CD4-positive, alpha-beta T cell treated with Interleukin-6 for 4 hours (primary cell): Measurements from ENCODE around the gene PRKAG2.
"Not testable (repeated sequence)": the region's sequence is repeated elsewhere in the genome, so short reads cannot be mapped to it uniquely, and the experiment has no call there.

Experiments
- DNase-seq: peaks from one replicate; pipeline ENCODE4 v3.0.0-alpha.2; 2020; ENCODE audit warnings: mixed read lengths

Gene PRKAG2

DNA sequence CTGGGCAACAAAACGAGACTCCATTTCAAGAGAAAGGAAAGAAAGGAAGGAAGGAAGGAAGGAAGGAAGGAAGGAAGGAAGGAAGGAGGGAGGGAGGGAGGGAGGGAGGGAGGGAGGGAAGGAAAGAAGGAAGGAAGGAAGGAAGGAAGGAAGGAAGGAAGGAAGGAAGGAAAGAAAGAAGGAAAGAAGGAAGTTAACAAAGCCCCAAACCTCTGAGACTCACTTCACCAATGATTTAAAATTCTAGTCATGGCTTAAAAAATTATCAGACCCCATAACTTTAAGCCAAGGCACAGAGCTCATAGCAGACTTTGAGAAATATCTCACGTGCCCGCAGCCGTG, 94.7 kb downstream of the PRKAG2 start:
- DNase-seq = not testable (repeated sequence)

GRCh38 chr7:151781161-151781845, 95.6 kb downstream of the PRKAG2 start:
- DNase-seq = no peak

- no peak for DNase-seq
Observed at GRCh38 chr7:151780631-151781030, 96.3 kb downstream of the PRKAG2 start.

DNA sequence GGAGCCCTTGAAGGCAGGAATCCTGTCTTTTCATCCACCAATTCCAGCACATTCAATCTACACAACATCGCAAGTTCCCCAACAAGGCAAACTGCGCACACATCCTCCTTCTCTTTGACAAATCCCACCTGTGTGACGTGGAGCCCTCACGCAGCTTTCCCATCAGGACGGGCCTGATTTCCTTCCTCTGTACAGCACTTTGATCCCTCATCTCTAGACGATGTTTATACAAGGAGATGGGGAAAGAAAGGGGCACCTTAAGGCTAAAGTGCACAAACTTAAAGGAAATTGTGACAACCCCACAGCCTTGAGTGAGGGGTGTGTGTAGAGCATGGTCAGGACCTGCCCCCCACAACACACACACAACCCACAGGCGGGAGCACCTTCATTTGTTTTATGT, 97.2 kb downstream of the PRKAG2 start:
- no peak for DNase-seq

DNA sequence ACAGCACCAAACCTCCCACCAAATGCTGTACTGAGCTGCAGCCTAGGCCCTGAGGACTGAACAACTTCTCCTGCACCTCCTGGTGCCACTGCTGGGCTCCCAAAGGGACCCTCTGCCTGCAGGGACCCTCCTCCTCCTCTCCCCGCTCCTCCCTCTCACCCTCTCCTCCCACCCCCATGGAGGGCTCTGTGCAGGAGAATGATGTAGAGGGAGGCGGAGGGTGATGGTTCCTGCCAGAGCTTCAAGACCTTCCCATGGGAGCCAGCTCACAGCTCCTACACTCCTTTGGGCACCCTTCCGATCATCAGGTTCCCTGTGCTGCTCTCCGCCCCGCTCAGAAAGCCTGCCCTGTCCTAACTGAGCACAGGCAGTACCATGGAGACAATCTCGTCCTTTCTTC, 97.7 kb downstream of the PRKAG2 start:
- DNase-seq = no peak

DNA sequence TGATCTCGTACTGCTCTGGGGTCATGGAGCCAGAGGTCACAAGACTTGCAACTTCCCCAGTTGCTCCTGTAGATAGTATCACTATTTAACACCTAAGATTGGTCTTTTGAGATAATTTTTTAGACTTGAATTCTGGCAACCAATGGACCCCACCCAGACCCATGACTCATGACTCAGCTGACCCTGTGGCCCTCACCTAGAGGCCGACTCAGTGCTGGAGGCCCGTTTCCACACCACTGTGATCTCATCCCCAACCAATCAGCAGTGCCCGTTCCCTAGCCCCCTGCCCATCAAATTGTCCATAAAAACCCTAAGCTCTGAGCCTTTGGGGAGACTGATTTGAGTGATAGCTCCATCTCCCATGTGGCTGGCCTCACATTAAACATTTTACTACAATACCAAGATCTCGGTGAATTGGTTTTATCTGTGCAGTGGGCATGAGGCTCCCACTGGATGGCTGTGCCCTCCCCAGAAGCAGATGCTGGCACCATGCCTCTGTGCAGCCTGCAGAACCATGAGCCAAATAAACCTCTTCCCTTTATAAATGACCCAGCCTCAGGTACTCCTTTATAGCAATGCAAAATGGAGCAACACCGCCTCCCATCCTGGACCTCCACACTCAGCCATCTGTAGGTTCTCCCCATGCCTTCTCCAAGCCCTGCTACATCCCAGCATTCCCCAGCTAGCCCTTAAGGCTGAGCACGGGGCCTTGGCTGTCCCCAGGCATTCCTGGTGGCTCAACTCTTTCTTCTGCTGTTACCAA, 98.8 kb downstream of the PRKAG2 start:
- peak; percentile 1 for DNase-seq

GRCh38 chr7:151777495-151777880, 99.4 kb downstream of the PRKAG2 start:
- no peak for DNase-seq

DNA sequence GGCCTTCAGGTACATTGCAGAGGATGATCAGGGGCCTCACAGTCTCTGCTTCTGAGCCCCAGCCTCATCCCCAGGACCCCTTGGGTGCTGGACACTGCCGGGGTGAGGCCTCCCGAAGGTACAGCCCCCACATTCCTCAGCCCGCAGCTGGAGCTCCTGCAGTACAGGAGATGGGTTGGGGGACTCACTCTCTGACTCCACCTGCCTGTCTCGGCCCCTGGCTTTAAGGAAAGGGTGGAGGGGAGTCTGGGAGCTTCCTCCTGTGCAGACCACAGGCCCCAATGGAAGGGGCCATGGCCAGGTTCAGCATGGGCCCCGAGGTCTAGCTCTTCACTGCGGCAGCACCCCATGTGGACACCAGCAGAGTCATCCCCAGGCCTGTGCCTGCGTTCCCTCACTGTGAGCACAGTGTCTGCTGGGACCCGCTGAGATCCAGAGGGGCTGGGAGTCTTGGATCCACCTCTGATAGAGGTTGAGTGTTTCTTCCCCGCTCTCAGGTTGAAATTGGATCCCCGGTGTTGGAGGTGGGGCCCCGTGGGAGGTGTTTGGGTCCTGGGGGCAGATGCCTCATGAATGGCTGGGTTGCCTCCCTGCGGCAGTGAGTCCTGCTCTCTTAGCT, 99.9 kb downstream of the PRKAG2 start:
- DNase-seq = peak; percentile 0

DNA sequence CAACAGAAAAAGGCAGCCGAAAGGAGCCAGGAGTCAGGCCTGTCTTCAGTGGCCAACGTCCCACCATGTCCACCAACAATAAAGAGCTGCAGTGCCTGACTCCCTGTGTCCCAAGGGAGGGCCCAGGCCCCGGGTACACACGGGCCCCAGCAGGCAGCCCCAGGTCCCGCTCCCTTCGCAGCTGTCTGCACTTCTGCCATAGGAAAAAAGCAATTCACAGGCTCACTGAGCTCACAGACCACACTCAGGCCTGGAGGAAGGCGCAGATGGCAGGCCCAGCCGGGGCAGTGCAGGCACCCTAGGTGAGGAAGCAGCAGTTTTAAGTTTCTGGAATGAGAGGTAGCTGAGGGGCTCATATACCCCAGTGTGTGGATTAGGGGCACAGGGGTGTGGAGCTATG, 100.5 kb downstream of the PRKAG2 start:
- DNase-seq = no peak

- peak; percentile 0 for DNase-seq
Observed at GRCh38 chr7:151775547-151776443, 101.1 kb downstream of the PRKAG2 start.

DNA sequence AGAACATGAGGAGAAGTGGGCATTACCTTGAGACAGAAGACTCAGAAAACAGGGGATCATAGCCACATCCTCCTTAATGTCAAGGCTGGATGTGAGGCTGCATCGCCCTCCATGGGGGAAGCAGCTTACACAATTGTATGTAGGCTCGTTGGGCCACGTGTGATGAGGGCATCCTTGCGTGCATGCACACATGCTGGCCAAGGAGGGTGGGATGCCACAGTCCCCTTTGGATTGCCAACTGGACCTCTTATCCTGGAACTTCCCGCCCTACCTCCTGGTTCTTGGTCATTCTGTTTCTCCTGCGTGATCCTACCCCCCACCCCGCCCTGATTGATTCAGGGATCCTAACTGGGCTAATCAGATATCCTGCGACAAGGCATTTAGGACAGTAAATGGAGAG, 102.0 kb downstream of the PRKAG2 start:
- no peak for DNase-seq

DNA sequence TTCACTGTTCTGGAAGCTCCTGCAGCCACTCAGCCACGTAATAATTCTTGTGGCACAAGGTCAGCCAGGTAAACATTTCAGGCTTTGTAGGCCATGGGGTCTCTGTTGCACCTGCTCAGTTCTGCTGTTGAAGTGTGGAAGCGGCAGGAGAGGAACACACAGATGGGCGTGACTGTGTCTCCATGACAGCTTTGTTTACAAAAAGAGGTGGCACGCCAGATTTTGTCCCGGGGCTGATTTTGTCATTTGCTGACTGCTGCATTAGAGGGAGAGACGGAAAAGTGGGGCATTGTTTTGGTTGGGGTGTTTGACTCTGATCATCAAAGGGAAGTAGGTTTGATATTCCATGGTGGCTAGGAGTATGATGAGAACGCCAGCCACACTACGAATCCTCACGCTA, 103.1 kb downstream of the PRKAG2 start:
- DNase-seq = no peak

- DNase-seq = no peak
Observed at GRCh38 chr7:151770232-151770631, 106.7 kb downstream of the PRKAG2 start.

- DNase-seq = peak; percentile 62
Observed at GRCh38 chr7:151769188-151769821, 107.6 kb downstream of the PRKAG2 start.

DNA sequence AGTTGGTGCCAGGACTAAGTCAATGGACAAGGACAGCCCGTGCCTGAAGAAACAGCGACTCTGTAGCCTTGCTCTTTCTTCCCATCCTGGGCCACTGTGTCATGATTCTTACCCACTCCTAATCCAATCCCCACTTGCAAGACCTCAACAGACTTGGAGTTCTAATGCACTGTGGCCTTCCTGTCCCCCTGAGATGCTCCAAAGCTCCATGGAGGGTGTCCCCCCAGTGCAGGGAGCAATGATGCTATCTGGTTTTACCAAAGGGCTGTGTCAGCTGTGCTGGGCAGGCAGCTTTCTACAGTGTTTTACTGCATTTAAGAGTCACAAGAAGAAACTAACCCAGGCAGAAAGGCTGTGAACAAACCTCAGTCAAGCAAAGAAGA, 108.1 kb downstream of the PRKAG2 start:
- no peak for DNase-seq

- no peak for DNase-seq
Observed at GRCh38 chr7:151767557-151767956, 109.4 kb downstream of the PRKAG2 start.

- DNase-seq = no peak
Observed at GRCh38 chr7:151764056-151764920, 112.6 kb downstream of the PRKAG2 start.

GRCh38 chr7:151763420-151763984, 113.4 kb downstream of the PRKAG2 start:
- no peak for DNase-seq

DNA sequence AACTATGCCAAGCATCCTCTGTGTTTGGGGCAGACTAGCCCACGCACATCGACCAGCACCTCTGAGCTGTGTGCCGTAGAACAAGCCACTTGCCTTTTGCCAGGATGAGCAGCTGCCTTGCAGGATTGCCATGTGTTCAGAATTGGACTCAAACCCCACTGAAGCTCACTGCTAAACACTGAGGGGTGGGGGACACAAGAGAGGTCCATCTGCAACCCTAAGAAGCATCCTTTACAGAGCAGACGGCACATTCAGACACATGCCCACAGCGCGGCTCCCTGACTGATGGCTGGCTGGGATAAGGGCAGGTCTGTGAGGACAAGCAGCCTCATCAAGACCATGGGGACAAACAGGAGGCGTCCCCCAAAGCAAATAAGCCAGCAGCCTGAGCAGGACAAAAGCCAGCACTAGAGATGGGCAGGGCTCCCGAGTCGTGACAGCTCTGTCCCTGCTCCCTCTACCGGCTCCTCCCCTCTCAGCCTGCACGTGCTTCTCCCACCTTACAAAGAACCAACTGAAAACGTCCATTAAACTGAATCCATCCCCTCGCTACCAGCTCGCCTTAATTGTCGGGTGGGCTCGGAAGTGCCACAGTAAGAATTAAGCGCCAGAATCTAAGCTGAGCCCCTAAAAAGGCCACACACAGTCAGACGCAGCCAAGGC, 114.2 kb downstream of the PRKAG2 start:
- no peak for DNase-seq

GRCh38 chr7:151761957-151762356, 115.0 kb downstream of the PRKAG2 start:
- no peak for DNase-seq

- no peak for DNase-seq
Observed at GRCh38 chr7:151761231-151761630, 115.7 kb downstream of the PRKAG2 start.
